Measurements from ENCODE around the gene ACSF3. TPM values are rescaled to one million over a fixed set of nuclear protein-coding genes. Genes with fewer than 3 reads are reported as not detected.

Gene ACSF3
- total RNA-seq, 1 donor from 2014 or later: 14.5 TPM

DNA sequence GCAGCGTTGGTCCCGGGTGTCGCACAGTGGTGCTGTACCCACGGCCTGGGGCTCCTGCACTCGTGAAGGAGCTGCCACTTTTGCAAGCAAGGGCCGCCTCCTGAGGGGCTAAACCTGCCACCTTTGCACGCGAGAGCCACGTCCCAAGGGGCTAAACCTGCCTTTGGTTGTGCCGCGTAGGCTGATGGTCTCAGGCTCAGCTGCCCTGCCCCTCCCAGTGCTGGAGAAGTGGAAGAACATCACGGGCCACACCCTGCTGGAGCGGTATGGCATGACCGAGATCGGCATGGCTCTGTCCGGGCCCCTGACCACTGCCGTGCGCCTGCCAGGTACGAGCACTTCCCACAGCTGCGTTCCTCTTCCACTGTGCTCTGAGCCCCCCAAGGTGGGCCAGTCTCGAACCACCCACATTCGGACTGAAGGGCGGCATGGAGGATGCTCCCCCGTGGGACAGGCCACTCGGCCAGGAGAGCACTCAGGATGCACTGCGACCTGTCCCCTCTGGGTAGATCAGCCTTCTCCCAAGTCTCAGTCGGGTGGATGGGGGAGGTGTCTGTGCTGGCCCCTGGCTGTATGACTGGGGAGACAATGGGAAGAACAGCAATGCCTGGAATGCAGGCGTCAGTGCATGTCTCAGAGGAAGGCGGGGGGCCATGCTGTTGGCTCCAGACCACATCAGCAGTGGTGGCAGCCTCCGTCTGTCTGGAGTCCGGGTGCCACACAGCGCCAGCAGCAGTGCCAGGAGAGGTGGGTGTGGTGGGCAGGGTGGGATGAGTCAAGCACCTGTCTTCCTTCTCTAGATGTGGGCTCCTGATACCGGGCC is 20.7 kb downstream of the ACSF3 start:
- Histone ChIP-seq H3K4me1 (peaks cover 6% of the 10 kb centered on the region), H2AFZ (replicated peaks) (no peak overlapping the region), H3K4me2 (peak overlapping the region; percentile 2), H4K20me1 (ENCODE audit: low read depth) (no peaks in the 10 kb centered on the region), H3K27ac (no peak overlapping the region), H3K9me3 (ENCODE audit: low read depth) (no peaks in the 10 kb centered on the region), H3K36me3 (no peaks in the 10 kb centered on the region), H3K79me2 (ENCODE audit: low read depth) (no peaks in the 10 kb centered on the region), H3F3A (ENCODE audit: low read depth) (no peaks in the 10 kb centered on the region), H3K27me3 (no peaks in the 10 kb centered on the region), H3K4me3 (no peak overlapping the region), H3K9ac (no peak overlapping the region)
- no peaks in the 10 kb centered on the region for H3K9me3 Mint-ChIP-seq
- DNase-seq (ENCODE audit: low spot score): peak; percentile 76
- H3K27ac Mint-ChIP-seq: no peak overlapping the region
- no peak overlapping the region for H3K4me3 Mint-ChIP-seq
- TF ChIP-seq, protein P1, sequence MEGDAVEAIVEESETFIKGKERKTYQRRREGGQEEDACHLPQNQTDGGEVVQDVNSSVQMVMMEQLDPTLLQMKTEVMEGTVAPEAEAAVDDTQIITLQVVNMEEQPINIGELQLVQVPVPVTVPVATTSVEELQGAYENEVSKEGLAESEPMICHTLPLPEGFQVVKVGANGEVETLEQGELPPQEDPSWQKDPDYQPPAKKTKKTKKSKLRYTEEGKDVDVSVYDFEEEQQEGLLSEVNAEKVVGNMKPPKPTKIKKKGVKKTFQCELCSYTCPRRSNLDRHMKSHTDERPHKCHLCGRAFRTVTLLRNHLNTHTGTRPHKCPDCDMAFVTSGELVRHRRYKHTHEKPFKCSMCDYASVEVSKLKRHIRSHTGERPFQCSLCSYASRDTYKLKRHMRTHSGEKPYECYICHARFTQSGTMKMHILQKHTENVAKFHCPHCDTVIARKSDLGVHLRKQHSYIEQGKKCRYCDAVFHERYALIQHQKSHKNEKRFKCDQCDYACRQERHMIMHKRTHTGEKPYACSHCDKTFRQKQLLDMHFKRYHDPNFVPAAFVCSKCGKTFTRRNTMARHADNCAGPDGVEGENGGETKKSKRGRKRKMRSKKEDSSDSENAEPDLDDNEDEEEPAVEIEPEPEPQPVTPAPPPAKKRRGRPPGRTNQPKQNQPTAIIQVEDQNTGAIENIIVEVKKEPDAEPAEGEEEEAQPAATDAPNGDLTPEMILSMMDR (IDR thresholded peaks at IDR 0.05): no peak
- TF ChIP-seq EZH2phosphoT487 (IDR thresholded peaks at IDR 0.05): no peak
- no peak for TF ChIP-seq EZH2 (IDR thresholded peaks at IDR 0.05)
- peaks cover 13% of the 10 kb centered on the region for H3K4me1 Mint-ChIP-seq
- H3K36me3 Mint-ChIP-seq: peaks cover 19% of the 10 kb centered on the region
- H3K27me3 Mint-ChIP-seq (ENCODE audit: insufficient read depth, low read depth): peaks cover 9% of the 10 kb centered on the region

- Mint-ChIP-seq H3K9me3 (no peaks in the 10 kb centered on the region), H3K27me3 (ENCODE audit: insufficient read depth, low read depth) (peaks cover 9% of the 10 kb centered on the region), H3K36me3 (peaks cover 17% of the 10 kb centered on the region), H3K27ac (no peak overlapping the region), H3K4me1 (peaks cover 13% of the 10 kb centered on the region), H3K4me3 (peak overlapping the region; percentile 13)
- Histone ChIP-seq H3K9ac (no peak overlapping the region), H3K4me3 (no peak overlapping the region), H3K4me2 (no peak overlapping the region), H3F3A (ENCODE audit: low read depth) (no peaks in the 10 kb centered on the region), H3K27me3 (no peaks in the 10 kb centered on the region), H3K36me3 (no peaks in the 10 kb centered on the region), H3K27ac (no peak overlapping the region), H3K4me1 (peaks cover 6% of the 10 kb centered on the region), H3K9me3 (ENCODE audit: low read depth) (no peaks in the 10 kb centered on the region), H3K79me2 (ENCODE audit: low read depth) (no peaks in the 10 kb centered on the region), H2AFZ (replicated peaks) (no peak overlapping the region), H4K20me1 (ENCODE audit: low read depth) (no peaks in the 10 kb centered on the region)
- no peak for DNase-seq (ENCODE audit: low spot score)
- TF ChIP-seq, protein P1 (IDR thresholded peaks at IDR 0.05): no peak
- TF ChIP-seq EZH2 (IDR thresholded peaks at IDR 0.05) (no peak), EZH2phosphoT487 (IDR thresholded peaks at IDR 0.05) (no peak)
Measured at GRCh38 chr16:89115216-89115861, 21.7 kb downstream of the ACSF3 start.

GRCh38 chr16:89116341-89117226 is 22.9 kb downstream of the ACSF3 start:
- H3K9me3 Mint-ChIP-seq: no peaks in the 10 kb centered on the region
- H3K79me2 ChIP-seq (ENCODE audit: low read depth): no peaks in the 10 kb centered on the region
- H3K27me3 Mint-ChIP-seq (ENCODE audit: insufficient read depth, low read depth): peaks cover 9% of the 10 kb centered on the region
- no peak overlapping the region for H3K9ac ChIP-seq
- no peaks in the 10 kb centered on the region for H3K9me3 ChIP-seq (ENCODE audit: low read depth)
- H3K4me1 ChIP-seq: peaks cover 6% of the 10 kb centered on the region
- H3K27ac Mint-ChIP-seq: peak overlapping the region; percentile 66
- H3K27me3 ChIP-seq: no peaks in the 10 kb centered on the region
- no peak for DNase-seq (ENCODE audit: low spot score)
- no peak overlapping the region for H2AFZ ChIP-seq (replicated peaks)
- no peak overlapping the region for H3K4me2 ChIP-seq
- H3K36me3 ChIP-seq: no peaks in the 10 kb centered on the region
- peaks cover 13% of the 10 kb centered on the region for H3K4me1 Mint-ChIP-seq
- H3K27ac ChIP-seq: no peak overlapping the region
- no peak overlapping the region for H3K4me3 ChIP-seq
- TF ChIP-seq, protein P1 (IDR thresholded peaks at IDR 0.05): no peak
- TF ChIP-seq EZH2phosphoT487 (IDR thresholded peaks at IDR 0.05) (no peak), EZH2 (IDR thresholded peaks at IDR 0.05) (no peak)
- H3K36me3 Mint-ChIP-seq: peaks cover 17% of the 10 kb centered on the region
- no peak overlapping the region for H3K4me3 Mint-ChIP-seq
- H3F3A ChIP-seq (ENCODE audit: low read depth): no peaks in the 10 kb centered on the region
- no peaks in the 10 kb centered on the region for H4K20me1 ChIP-seq (ENCODE audit: low read depth)

All from neural progenitor cell (in vitro differentiated cells).